PFSK-1 (cell line): ENCODE data around the gene CENPT.

Experiments used
- FOXP2 ChIP-seq: optimal IDR thresholded peaks from 2 replicates; pipeline ENCODE3; 2011; ENCODE audit warnings: borderline replicate concordance, control low read depth, inconsistent platforms; ENCODE audit not compliant: insufficient read depth; ENCODE audit errors: extremely low read length, extremely low read depth
- POLR2AphosphoS5 ChIP-seq: IDR thresholded peaks from 2 replicates; pipeline ENCODE4 v1.6.1; 2012; ENCODE audit warnings: low read depth, mild to moderate bottlenecking, control low read depth, low read length, moderate library complexity
- SIN3A ChIP-seq: IDR thresholded peaks from 2 replicates; pipeline ENCODE4 v1.6.1; 2012; ENCODE audit warnings: mild to moderate bottlenecking, low read length, moderate library complexity, borderline replicate concordance; ENCODE audit not compliant: insufficient read depth
- TAF1 ChIP-seq: IDR thresholded peaks from 2 replicates; pipeline ENCODE4 v1.6.1; 2012; ENCODE audit warnings: low read length, control low read depth, borderline replicate concordance; ENCODE audit not compliant: insufficient read depth
- TF ChIP-seq, protein P1 (sequence below), 2 experiments: IDR thresholded peaks; 2 replicates each; pipeline versions ENCODE4 v1.6.1 to v1.8.0; 2011 to 2012; ENCODE audit warnings: low read depth in 2 of 2, low read length in 2 of 2, control low read depth in 1 of 2, inconsistent platforms in 1 of 2, mild to moderate bottlenecking in 1 of 2, moderate library complexity in 1 of 2; ENCODE audit not compliant: insufficient read depth in 1 of 2

The CENPT gene

DNA sequence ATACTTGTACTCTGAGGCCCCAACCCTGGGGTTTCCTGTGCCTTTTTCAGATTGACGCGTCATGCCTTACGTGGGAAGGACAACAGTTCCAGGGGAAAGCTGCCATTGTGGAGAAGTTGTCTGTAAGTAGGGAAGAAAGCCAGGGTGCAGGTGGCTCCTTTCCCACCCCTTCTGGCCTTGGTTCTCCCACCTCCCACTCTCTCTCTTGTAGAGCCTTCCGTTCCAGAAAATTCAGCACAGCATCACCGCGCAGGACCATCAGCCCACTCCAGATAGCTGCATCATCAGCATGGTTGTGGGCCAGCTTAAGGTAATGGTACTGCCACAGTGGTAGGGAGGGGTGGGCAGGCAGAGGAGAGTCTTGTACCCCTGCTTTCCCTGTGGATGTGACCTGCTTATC, 20.8 kb upstream of the CENPT start:
- TF ChIP-seq SIN3A (no peak), TAF1 (no peak), FOXP2 (no peak), POLR2AphosphoS5 (no peak)
- TF ChIP-seq, protein P1, sequence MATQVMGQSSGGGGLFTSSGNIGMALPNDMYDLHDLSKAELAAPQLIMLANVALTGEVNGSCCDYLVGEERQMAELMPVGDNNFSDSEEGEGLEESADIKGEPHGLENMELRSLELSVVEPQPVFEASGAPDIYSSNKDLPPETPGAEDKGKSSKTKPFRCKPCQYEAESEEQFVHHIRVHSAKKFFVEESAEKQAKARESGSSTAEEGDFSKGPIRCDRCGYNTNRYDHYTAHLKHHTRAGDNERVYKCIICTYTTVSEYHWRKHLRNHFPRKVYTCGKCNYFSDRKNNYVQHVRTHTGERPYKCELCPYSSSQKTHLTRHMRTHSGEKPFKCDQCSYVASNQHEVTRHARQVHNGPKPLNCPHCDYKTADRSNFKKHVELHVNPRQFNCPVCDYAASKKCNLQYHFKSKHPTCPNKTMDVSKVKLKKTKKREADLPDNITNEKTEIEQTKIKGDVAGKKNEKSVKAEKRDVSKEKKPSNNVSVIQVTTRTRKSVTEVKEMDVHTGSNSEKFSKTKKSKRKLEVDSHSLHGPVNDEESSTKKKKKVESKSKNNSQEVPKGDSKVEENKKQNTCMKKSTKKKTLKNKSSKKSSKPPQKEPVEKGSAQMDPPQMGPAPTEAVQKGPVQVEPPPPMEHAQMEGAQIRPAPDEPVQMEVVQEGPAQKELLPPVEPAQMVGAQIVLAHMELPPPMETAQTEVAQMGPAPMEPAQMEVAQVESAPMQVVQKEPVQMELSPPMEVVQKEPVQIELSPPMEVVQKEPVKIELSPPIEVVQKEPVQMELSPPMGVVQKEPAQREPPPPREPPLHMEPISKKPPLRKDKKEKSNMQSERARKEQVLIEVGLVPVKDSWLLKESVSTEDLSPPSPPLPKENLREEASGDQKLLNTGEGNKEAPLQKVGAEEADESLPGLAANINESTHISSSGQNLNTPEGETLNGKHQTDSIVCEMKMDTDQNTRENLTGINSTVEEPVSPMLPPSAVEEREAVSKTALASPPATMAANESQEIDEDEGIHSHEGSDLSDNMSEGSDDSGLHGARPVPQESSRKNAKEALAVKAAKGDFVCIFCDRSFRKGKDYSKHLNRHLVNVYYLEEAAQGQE (IDR thresholded peaks at IDR 0.05; ENCODE audit: insufficient read depth in 1 of 2, low read depth in 2 of 2, low read length in 2 of 2) = no peak

DNA sequence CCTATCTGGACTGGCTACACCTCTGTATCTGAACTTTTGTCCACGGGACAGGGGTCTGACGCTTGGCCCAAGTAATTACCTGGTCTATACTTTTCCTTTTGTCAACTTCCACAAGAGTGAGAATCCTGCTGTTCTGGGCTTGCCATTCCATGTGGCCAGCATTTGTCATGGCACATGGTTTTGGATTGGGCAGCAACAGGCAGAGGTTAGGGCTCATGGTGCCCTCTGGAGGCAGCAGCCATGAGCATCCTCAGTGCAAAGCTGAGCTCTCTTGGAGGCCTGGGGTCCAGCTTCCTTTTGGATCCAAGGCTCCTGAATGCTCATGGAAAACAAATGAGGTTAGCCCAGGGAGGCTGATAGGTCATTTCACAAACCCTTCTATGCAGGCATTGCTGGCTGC, 17.8 kb upstream of the CENPT start:
- TF ChIP-seq, protein P1 (IDR thresholded peaks at IDR 0.05; ENCODE audit: insufficient read depth in 1 of 2, low read depth in 2 of 2, low read length in 2 of 2) = no peak
- no peak for TF ChIP-seq TAF1
- no peak for TF ChIP-seq POLR2AphosphoS5
- TF ChIP-seq SIN3A = no peak
- TF ChIP-seq FOXP2 = no peak

DNA sequence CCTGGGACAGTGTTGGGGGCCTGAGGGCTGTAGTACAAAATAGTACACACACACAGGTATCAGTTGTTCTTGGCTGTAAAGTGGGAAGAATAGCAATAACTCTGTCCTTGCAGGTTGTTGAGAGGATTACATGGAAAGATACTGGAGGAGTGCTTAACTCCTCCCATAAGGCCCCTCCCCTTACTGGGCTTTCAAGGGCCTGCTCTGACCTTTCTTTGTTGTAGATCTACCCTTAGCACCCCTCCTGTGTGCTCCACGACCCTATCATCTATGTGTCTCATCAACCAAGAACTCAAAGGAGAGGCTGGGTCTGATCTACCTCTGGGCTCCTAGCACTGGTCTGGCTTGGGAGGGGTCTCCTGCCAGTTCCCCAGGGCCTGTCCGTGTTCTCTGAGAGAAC, 17.1 kb upstream of the CENPT start:
- TF ChIP-seq SIN3A = no peak
- TF ChIP-seq, protein P1 (IDR thresholded peaks at IDR 0.05; ENCODE audit: insufficient read depth in 1 of 2, low read depth in 2 of 2, low read length in 2 of 2) = no peak
- no peak for TF ChIP-seq FOXP2
- TF ChIP-seq POLR2AphosphoS5 = no peak
- no peak for TF ChIP-seq TAF1

DNA sequence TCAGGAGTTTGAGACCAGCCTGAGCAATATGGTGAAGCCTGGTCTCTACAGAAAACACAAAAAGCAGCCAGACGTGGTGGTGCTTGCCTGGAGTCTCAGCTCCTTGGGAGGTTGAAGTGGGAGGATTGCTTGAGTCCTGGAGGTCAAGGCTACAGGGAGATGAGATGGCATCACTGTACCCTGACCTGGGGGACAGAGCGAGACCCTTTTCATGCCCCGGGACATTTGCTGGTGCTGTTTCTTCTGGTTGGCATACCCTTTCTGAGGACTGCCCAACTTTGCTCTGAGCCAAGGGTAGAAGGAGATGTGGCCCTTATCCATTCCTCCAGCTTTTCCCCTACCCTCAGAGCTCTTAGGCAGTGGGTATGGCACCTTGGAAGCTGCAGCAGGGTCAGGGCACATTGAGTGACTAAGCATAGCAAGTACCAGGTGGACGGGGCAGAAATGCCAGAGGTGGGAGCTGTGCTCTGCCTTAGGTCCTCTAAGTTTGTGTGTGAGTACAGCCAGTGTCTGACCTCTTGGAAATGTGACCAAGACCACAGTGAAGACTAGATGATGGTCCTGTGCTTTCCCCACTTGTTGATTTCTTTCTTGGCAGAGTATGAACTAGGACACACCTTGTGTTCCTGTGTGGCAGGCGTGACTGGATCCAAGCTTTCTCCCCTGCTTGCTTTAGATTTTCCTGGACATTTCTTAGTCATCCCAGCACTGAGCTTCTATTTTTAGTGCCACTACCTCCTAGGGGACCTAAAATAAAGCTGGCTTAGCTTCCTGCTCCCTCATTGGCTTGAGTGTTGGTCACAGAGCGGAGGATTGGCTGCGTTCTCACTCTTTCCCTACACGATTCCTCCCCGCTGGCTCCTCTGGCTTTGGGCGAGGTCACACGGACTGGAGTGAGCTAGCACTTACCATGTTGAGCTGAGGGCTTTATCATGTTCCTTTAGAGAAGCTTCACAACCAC, 15.4 kb upstream of the CENPT start:
- TF ChIP-seq, protein P1 (IDR thresholded peaks at IDR 0.05; ENCODE audit: insufficient read depth in 1 of 2, low read depth in 2 of 2, low read length in 2 of 2) = no peak
- TF ChIP-seq FOXP2 (no peak), SIN3A (no peak), POLR2AphosphoS5 (no peak), TAF1 (no peak)
